GM19240 (cell line): ENCODE results near the gene GSK3A.

Source experiments
- DNase-seq: peaks from one replicate; pipeline ENCODE4 v3.0.0; 2011; ENCODE audit warnings: low spot score; ENCODE audit not compliant: insufficient read length

Gene GSK3A

DNA sequence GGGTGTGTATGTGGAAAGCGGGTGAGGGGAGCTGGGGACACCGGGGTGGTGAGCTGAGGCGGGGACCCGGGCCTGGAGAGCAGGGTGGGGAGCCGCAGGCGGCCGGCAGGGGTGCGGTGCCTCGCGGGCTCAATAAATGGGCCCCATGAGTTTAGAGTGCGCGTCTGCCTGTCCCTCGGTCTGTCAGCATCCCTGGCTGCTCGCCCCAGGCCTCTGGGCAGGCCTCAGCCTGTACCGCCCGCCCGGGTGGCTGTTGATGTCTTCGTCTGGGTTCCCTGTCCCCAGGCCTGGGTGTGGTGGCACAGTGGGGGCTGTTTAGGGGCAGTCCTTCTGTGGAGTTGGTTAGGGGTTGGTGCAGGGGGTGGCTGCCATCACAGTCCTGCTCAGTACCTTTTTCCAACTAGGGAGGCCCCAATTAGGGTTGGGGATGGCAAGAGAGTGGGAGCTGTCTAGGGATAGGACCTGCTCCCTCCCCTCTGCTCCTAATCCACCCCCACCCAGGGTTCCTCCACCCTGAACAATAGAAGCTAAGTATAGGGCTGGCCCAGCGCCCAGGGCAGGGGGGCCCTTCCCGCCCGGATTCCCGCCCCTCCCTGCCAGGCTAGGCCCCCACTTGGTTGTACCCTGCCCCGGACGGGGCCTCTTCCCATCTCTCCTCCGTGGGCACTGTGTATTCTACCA lies 38.9 kb upstream of the GSK3A start:
- no peak for DNase-seq

DNA sequence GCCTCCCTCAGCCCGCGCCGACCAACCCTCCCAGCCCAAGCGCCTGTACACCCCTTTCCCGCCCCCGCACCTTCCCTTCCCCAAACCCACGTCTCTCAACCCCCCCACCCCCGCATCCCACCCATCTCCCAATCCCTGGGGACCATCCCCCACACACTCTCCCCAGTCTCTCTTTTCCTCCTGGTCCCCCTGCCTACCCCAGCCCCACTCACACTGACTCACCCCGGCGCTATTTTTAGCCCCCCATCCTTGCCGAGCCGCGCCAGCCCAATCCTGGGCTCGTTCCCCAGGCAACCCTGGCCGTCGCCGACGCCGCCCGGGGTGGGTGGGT lies 38.4 kb upstream of the GSK3A start:
- DNase-seq: no peak

DNA sequence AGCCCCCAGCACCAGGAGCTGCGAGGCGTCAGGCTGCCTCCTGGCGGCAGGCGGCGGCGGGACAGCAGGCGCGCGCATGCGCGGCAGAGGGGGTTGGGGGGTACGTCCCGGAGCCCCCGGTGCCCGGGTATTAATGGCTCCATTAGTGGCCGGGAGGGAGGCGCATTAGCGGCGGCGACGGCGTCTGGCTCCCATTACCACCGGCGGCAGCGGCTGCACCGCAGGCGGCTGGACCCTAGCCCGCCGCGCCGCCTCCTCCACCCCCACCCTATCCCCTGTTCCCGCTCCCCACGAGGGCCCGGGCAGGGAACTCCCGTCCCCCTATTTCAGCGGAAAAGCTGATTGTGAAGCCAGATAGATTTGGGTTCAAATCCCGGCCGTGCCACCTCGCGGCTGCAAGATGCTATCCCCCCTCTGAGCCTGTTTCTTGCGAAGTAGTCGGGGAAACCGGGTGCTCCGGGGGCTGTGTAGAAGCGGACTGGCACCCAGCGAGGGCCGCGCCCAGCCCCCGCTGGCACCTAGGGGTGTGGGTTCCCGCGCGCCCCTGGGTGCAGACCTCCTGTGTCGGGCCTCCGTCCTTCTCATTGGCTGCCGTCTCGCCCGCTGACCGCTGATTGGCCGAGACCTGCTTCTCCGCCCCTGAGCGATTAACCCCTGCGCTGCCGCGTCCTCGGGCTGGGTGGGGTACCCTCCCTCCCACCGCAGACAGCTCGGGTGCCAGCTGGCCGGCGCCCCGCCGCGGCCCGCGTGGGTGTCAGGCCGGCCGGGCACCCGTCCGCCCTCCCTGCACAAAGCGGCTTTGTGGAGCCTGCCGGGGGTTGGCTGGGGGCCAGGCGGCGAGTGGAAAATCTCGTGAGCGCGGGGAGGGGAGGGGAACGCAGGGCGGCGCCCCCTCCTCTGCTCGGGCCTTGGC lies 37.8 kb upstream of the GSK3A start:
- peak; percentile 98 for DNase-seq

DNA sequence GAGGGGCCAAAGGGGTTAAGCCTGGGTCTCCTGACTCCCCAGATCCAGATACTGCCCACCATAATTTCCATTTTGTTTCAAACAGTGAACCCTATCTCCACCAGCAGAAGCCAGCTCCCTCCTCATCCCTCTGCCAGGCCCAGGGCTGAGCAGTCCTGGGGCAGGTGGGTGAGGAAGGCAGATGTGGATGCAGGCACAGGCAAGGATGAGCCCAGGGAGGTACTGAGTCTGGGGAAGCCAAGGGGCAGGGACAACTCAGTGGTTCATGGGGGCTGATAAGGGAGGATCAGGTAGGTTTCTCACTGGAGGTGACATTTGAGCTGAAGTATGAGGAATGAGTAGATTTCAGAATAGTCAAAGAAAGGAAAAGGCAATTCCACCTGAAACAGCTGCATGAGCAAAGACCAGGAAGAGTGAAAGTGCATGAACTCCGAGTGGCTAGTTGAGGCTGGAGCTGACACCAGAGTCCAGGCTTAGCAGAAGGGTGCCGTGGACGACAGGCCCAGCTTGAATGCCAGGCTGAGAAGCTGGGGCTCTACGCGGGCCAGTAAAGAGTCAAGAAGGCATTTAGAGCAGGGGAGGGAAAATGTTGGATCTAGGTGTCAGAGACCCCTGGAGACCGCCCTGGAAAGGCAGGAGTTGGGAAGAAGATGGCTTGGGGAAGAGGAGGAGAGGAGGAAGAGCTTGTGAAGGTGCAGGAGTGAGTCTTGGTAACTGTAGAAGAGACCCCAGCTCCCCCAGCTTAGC lies 36.9 kb upstream of the GSK3A start:
- DNase-seq: no peak

DNA sequence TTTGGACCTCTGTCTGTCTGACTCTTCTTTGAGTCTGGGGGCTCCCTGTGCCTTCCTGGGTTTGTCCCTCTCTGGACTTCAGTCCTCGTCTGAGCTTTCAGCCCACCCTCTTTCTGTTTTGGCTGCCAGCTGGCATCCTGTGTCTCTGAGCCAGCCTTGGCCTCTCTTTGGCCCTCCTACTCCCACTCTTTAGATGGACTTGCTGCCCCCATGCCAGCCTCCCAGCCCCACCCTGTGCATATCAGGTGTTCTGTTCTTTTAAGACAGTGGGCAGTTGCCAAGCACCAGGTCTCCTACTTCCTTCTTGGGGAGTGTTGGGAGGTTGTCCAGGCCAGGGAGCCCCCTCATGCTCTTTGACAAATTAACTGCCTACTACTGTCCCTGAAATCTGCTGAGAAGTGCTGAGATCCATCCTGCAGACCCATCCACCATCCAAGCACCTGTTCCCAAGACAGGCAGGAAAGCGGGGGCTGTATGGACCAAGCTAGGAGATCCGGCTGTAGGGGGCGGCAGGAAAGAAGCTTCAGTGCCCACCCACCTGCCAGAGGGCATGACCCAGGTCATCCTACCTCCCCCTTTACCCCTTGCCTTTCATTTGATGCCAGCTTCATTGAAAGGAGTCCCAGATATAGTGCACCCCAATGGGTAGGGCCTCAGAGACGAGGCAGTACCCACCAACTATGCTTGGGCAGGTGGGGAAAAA lies 36.2 kb upstream of the GSK3A start:
- no peak for DNase-seq

DNA sequence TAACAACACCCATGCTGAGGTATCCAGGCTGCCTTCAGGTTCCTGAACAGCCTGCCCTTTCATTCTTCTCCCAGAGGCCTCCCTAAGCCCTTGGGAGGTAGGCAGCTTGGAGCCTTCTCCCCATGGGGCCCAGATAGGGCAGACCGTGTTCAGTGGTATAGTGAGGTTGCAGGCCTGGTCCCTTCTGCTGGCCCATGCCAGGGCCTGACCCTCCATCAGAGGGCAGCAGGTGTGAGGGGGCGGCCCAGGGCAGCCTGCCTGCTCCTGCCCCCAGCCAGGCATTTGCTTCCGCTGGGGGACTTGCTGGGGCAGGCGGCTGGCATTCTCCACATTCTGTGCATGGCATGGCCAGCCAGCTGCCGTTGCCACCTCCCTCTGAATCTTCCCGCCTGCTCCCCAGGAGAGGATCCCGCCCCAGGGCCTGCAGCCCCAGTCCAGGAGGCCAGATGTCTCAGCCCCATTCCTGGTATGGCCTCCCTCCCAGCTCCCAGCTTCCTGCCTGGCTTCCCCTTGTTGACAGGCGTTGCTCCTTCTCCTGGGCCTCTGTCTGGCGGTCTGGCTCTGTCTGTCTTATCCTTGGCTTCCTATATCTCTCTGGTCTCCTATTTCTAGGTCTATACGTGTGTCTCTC lies 35.5 kb upstream of the GSK3A start:
- DNase-seq: no peak

DNA sequence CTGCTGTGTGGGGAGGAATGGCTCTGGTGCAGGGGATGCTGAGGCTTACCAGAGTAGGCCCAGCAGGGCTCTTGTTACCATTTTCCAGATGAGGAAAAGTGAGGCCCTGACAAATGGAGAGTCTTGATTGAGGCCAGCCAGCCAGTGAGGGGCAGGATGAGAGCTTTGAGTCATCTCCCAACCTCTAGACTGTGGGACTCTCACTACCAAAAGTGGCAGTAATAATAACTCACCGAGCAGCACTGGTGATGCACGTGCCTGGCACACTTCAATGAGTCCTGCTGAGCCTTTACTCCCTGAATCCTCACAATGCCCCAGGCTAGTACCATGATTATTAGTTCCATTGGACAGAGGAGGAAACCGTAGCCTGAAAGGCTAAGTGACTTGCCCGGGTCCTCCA lies 34.4 kb upstream of the GSK3A start:
- DNase-seq: no peak

DNA sequence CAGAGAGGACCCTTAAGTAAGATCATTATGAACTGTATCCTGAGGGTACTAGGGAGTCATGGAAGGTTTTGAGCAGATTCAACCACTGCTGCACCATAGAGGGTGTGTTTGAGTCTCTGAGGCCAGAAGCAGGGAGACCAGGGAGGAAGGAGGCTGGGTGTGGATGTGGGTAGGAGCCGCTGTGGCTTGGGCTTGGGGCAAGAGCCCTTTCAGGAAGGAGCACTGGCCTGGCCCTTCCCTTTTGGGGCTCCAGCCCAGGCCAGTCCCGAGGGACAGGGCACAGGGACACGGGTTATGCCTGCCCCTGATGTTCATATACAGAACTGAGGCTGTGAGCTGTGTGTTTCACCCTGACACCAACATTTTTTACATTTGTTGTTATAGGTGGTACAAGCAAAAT lies 33.9 kb upstream of the GSK3A start:
- DNase-seq: no peak

DNA sequence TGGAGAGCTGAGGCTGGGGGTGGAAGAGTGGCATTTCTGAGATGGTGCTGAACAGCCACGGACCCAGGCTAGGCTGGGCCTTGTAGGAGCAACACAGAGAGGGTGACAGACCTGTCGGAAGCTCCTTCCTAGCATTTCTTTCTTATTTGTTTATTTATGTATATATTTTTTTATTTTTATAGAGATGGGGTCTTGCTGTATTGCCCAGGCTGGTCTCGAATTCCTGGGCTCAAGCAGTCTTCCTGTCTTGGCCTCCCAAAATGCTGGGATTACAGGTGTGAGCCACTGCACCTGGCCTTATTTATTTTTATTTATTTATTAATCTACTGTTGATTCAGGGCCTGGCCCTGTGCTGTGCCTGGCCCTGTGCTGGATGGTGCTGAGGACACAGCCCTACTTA lies 33.1 kb upstream of the GSK3A start:
- DNase-seq: no peak

DNA sequence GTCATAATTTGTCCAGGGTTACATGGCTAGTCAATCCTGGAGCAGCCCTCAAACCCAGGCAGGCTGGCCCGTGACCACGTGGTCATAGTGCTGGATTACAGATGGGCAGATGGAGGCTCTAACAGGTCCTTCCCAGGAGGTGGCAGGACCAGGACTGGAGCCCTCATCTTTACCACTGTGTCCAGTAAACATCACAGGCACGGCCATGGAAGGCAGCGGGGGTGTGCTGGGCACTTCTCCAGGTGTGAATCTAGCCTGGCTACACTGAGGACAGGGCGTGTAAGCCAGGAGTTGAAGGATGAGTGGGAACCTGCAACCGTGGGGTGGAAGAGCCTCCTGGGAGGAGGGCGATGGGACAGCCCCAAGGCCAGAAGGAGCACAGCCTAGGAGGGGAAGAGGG lies 32.7 kb upstream of the GSK3A start:
- no peak for DNase-seq

DNA sequence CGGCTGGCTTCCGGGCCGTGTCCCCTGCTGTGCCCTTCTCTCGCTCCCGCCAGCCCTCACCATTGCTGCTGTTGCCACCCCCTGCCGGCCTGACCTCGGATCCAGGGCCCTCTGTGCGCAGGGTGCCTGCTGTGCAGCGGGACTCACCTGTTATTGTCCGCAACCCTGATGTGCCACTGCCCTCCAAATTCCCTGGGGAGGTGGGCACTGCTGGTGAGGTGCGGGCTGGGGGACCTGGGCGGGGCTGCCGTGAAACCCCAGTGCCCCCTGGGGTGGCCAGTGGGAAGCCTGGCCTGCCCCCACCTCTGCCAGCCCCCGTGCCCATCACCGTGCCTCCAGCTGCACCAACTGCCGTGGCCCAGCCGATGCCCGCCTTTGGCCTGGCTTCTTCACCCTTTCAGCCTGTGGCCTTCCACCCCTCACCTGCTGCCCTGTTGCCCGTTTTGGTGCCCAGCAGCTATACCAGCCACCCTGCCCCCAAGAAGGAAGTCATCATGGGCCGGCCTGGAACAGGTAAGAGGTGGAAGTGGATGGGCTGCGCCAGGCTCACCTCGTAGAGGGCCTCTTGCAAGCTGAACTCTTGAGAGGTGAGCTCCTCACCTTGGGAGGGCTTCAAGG lies 31.8 kb upstream of the GSK3A start:
- DNase-seq: no peak

DNA sequence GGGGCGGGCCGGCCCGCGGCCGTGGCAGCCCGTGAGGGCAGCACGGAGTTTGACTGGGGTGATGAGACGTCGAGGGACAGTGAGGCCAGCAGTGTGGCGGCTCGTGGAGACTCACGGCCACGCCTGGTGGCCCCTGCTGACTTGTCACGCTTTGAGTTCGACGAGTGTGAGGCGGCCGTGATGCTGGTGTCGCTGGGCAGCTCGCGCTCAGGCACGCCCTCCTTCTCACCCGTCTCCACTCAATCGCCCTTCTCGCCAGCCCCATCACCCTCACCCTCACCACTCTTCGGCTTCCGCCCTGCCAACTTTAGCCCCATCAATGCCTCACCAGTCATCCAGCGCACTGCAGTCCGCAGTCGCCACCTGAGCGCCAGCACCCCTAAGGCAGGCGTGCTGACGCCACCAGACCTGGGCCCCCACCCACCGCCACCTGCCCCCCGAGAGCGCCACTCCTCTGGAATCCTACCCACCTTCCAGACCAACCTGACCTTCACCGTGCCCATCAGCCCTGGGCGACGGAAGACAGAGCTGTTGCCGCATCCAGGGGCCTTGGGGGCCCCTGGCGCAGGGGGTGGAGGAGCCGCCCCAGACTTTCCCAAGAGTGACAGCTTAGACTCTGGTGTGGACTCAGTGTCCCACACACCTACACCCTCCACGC lies 31.1 kb upstream of the GSK3A start:
- DNase-seq: no peak

DNA sequence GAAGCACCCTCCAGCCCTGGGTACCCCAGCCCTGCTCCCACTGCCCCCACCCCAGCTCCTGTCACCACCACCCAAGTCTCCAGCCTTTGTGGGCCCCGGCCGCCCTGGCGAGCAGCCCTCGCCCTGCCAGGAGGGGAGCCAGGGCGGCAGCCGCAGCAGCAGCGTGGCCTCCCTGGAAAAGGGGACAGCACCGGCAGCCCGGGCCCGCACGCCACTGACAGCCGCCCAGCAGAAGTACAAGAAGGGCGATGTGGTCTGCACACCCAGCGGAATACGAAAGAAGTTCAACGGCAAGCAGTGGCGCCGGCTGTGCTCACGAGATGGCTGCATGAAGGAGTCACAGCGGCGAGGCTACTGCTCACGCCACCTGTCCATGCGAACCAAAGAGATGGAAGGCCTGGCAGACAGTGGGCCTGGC lies 30.6 kb upstream of the GSK3A start:
- no peak for DNase-seq

DNA sequence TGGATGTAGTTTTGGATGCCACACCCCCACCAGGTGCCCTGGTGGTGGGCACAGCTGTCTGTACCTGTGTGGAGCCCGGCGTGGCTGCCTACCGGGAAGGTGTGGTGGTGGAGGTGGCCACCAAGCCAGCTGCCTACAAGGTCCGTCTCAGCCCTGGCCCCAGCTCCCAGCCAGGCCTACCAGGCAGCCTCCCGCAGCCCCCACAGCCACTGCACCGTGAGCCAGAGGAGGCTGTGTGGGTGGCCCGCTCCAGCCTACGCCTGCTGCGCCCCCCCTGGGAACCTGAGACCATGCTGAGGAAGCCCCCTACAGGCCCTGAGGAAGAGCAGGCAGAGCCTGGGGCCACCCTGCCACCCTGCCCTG lies 30.1 kb upstream of the GSK3A start:
- no peak for DNase-seq

DNA sequence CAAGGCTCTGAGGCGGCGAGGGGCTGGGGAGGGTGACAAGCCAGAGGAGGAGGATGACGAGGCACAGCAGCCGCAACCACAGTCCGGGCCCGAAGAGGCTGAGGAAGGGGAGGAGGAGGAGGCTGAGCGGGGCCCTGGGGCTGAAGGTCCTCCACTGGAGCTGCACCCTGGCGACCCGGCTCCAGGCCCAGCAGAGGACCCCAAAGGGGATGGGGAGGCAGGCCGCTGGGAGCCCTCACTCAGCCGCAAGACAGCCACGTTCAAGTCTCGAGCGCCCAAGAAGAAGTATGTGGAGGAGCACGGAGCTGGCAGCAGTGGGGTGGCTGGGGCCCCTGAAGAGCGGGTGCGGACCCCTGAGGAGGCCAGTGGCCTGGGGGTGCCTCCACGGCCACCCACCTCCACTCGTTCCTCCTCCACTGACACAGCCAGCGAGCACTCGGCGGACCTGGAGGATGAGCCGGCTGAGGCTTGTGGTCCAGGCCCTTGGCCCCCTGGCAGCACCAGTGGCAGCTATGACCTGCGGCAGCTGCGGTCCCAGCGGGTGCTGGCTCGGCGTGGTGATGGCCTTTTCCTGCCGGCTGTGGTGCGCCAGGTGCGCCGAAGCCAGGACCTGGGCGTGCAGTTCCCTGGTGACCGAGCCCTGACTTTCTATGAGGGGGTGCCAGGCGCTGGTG lies 29.6 kb upstream of the GSK3A start:
- no peak for DNase-seq

DNA sequence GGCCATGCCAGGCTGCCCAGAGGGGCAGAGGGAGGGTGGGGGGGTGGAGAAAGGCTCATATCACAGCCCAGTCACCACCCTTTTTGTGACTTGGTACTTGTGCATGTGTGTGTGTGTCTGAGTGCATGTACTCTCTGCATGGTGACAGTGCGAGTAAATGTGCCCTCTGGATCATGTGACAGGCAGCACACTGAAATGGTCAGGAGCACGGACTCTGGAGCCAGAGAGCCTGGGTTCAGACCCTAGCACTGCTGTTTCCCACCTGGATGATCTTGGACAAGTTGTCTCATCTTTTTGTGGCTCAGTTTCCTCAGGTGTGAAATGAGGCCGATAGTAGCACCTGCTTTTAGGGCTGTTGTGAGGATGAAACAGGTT lies 28.6 kb upstream of the GSK3A start:
- DNase-seq: no peak

DNA sequence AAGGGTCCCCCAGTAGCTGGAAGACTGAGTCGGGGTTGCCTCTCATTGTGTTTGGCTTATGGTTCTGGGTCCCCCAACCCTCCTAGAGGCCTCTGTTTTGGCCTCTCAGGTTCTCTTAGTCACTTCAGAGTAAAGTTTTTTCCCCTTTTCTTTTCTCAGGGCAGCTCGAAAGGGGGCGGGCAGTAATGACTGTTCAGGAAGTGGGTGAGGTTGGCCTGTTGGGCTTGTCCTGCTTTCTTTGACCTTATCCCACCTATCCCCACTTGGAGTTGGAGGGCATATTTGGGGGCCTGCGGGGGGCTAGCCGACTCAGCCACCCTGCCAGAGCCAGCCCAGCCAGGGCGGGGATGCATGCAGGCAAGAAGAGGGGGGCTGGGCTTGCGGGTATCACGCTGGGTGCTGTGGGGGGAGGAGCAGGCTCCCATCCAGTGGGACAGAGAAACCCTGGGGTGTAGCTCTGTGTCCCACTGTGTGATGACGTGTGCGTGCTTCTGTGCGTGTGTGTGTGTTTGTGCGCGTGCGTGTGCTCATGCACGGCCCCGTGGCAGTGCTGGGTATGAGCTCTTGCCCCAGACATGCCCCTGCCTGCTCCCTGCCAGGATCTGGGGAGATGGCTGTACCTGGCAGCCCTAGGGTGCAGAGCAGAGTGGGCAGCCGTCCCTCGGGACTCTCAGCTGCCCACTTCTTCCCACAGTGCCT lies 28.1 kb upstream of the GSK3A start:
- peak; percentile 58 for DNase-seq

DNA sequence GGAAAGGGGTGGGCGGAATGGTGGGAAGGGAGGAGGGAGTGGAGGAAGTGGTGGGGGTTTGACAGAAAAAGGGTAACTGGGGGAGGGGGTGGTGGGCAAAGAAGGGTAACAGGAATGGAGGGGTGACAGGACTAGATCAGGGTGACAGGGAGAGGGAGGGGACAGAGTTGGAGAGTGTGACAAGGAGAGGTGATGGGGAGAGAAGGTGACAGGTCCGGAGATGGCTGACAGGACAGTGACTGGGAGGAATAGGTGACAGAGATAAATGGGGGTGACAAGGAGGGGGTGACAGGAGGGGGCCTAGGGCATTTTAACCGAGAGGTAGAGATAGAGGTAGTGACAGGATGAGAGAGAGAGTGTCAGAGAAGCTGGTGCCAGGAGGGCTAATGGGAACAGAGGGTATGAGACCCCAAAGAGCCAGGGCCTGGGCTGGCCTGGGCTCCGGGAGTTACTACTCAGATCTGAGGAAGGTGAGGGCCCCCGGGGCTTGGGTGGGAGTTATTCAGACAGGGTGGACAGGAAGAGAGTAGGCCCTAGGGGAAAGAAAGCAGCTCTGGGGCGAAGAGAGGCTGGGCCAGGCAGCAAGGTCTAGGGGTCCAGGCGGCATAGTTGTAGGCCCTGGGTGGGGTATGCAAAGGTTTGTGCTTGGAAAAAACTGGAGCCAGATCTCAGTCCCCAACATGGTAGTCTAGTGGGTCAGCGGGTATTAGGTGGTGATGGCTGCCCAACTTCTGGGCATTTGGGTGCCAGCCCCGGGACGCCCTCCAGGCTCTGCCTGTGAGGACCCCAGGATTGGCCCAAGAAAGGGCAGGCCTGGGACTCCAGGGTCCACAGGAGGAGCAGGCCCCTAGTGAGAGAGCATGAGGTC lies 27.3 kb upstream of the GSK3A start:
- no peak for DNase-seq
